ENCODE measurements around the gene PTGER3.

The PTGER3 gene

DNA sequence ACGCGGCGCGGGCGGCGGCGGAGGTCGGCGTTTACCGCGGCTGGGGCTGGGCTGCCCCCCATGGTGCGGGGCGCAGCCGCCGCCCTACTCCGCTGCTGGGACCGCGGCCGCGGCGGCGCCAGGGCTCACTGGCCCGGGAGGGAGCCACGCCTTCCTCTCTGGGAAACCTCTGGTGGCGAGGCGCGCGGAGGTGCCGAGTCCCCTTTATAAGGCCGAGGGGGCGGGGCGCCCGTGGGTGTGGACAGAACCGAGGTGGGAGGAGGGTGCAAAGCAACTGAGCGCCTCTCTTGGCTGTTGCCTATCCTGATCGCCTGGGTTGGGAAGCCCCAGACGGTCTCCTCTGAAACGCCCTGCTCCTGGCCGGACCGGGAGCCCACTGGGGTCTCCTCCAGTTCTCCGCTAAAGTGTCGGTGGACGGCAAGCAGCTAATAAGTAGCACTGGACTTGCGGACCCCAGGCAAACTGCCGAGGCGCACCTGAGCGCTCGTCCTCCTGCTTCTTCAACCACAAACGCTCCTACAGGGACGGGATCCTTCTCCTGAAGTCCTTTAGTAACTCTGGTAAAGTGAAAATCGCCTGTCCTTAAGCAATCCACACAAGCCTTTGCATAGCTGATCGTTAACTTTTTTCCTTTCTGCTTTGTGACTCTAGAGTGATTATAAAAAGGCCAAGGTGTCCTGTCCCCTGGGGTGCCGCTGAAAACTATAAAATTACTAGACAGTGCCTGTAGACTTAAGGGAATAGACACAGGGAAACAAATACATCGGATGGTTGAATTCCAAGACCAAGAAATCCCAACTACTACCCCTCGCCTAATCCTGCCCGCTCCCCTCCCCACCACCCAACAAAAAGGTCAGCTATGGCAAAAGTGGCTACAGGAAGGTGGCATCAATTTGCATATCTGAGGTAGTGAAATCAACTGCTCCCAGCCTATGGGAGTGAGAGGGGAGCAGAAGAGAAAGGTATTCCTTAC is at the start of gene PTGER3:
PTGER3 (minus strand) TSS at position 182 of the 973 bp plus-strand sequence. CDS start 239 bp downstream, outside the sequence.
- TF ChIP-seq, protein P1, sequence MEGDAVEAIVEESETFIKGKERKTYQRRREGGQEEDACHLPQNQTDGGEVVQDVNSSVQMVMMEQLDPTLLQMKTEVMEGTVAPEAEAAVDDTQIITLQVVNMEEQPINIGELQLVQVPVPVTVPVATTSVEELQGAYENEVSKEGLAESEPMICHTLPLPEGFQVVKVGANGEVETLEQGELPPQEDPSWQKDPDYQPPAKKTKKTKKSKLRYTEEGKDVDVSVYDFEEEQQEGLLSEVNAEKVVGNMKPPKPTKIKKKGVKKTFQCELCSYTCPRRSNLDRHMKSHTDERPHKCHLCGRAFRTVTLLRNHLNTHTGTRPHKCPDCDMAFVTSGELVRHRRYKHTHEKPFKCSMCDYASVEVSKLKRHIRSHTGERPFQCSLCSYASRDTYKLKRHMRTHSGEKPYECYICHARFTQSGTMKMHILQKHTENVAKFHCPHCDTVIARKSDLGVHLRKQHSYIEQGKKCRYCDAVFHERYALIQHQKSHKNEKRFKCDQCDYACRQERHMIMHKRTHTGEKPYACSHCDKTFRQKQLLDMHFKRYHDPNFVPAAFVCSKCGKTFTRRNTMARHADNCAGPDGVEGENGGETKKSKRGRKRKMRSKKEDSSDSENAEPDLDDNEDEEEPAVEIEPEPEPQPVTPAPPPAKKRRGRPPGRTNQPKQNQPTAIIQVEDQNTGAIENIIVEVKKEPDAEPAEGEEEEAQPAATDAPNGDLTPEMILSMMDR (IDR thresholded peaks at IDR 0.05; ENCODE audit: control insufficient read depth, extremely low read depth, insufficient read depth) = no peak
- H3K4me3 ChIP-seq (ENCODE audit: low read depth, low read length) = peak within 1 kb of the TSS; percentile 19
- DNase-seq (ENCODE audit: low read depth) = no peak

DNA sequence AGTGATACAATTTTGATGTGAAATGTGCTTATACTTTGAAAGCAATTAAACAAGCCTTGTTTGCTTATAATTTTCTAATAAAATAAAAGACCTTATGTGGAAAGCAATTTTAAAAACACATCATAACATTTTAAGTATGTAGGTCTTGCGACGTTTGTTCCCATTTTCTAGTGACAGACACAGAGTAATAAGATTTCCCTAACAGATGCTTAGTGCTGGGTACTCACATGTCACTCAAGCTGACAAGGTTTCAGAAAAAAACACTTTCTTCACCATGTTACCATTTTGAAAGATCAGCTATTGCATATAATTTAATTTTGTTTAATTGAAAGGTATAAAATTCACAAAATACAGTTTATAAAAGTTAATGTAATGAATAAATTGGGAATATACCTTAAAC is 47.3 kb upstream of the PTGER3 start:
- DNase-seq (ENCODE audit: low read depth) = no peak
- no peak overlapping the region for H3K4me3 ChIP-seq (ENCODE audit: low read depth, low read length)
- TF ChIP-seq, protein P1 (IDR thresholded peaks at IDR 0.05; ENCODE audit: control insufficient read depth, extremely low read depth, insufficient read depth) = no peak

- no peak overlapping the region for H3K4me3 ChIP-seq (ENCODE audit: low read depth, low read length)
- no peak for DNase-seq (ENCODE audit: low read depth)
- TF ChIP-seq, protein P1 (IDR thresholded peaks at IDR 0.05; ENCODE audit: control insufficient read depth, extremely low read depth, insufficient read depth) = peak; percentile 58
These were observed 46.3 kb upstream of the PTGER3 start for GRCh38 chr1:71093938-71094337.

GRCh38 chr1:71089536-71090270 is 42.1 kb upstream of the PTGER3 start:
- DNase-seq (ENCODE audit: low read depth) = no peak
- TF ChIP-seq, protein P1 (IDR thresholded peaks at IDR 0.05; ENCODE audit: control insufficient read depth, extremely low read depth, insufficient read depth) = no peak
- H3K4me3 ChIP-seq (ENCODE audit: low read depth, low read length) = no peak overlapping the region

- DNase-seq (ENCODE audit: low read depth) = peak; percentile 71
- TF ChIP-seq, protein P1 (IDR thresholded peaks at IDR 0.05; ENCODE audit: control insufficient read depth, extremely low read depth, insufficient read depth) = no peak
- H3K4me3 ChIP-seq (ENCODE audit: low read depth, low read length) = no peak overlapping the region
These were observed 41.1 kb upstream of the PTGER3 start for GRCh38 chr1:71088645-71089287.

- DNase-seq (ENCODE audit: low read depth) = no peak
- TF ChIP-seq, protein P1 (IDR thresholded peaks at IDR 0.05; ENCODE audit: control insufficient read depth, extremely low read depth, insufficient read depth) = no peak
These were observed 40.1 kb upstream of the PTGER3 start for GRCh38 chr1:71087713-71088112.

More at GRCh38 chr1:71087713-71088112, 40.1 kb upstream of the PTGER3 start:
- no peak overlapping the region for H3K4me3 ChIP-seq (ENCODE audit: low read depth, low read length)
